Spinal cord (tissue), 10 donors: ENCODE results near the gene STH. TPM values are rescaled to one million over a fixed set of nuclear protein-coding genes. Genes with fewer than 3 reads are reported as not detected.
A peak's percentile ranks its signal among the peaks of the same experiment; 100 is the strongest.
"Not testable (repeated sequence)": the region's sequence is repeated elsewhere in the genome, so short reads cannot be mapped to it uniquely, and the experiment has no call there.

Experiments
- DNase-seq, 6 donors: peaks; one replicate each; pipeline versions ENCODE4 v3.0.0 to v3.0.0-alpha.2; 2013 to 2015; ENCODE audit warnings: low spot score in 6 of 6, low read depth in 4 of 6
- H3K27ac ChIP-seq: one replicate; pipeline ENCODE4 v1.5.1; 2013; ENCODE audit warnings: low read depth, low read length, control low read depth
- H3K27me3 ChIP-seq: one replicate; pipeline ENCODE4 v1.6.1; 2013; ENCODE audit warnings: low read length; ENCODE audit not compliant: control insufficient read depth, insufficient read depth
- H3K36me3 ChIP-seq: one replicate; pipeline ENCODE4 v1.6.1; 2013; ENCODE audit warnings: low read length; ENCODE audit not compliant: control insufficient read depth, insufficient read depth
- H3K4me1 ChIP-seq: one replicate; pipeline ENCODE4 v1.6.1; 2013; ENCODE audit warnings: low read length; ENCODE audit not compliant: control insufficient read depth, insufficient read depth
- H3K4me3 ChIP-seq: one replicate; pipeline ENCODE4 v1.5.1; 2013; ENCODE audit warnings: low read depth, low read length, control low read depth
- H3K9me3 ChIP-seq: one replicate; pipeline ENCODE4 v1.6.1; 2013; ENCODE audit warnings: low read length; ENCODE audit not compliant: control insufficient read depth, insufficient read depth
- WGBS: methylation state at CpG from one replicate; pipeline ENCODE4 v1.1.5; 2013; ENCODE audit warnings: missing lambda C conversion rate; ENCODE audit not compliant: insufficient coverage; 5-methylcytosine and 5-hydroxymethylcytosine counted together
- polyA plus RNA-seq, 2 donors: library from polyadenylated mRNA; unstranded; fragments of 120-200 nt; gene quantifications; one replicate each; pipeline ENCODE4 v1.2.1, GENCODE V29; 2013; ENCODE audit not compliant: insufficient read length in 2 of 2
- total RNA-seq, 2 donors: library from RNA; depleted of rRNA in 1 of 2; stranded (reverse); fragments of 120-200 nt in 1 of 2; fragments of >200 nt in 1 of 2; gene quantifications; one replicate each; pipeline versions ENCODE4 v1.2.3 to v1.2.4, GENCODE V29; 2013 to 2014
- donor health status: healthy.

Gene STH
- total and polyA plus RNA-seq, 4 donors, result 0.66 to 3.1 (median 2.4) TPM; not detected in 1

GRCh38 chr17:45956090-45956489 is 43.0 kb upstream of the STH start:
- Histone ChIP-seq H3K27ac (no peak overlapping the region), H3K4me1 (peaks cover 3% of the 10 kb centered on the region), H3K4me3 (no peak overlapping the region), H3K27me3 (no peaks in the 10 kb centered on the region), H3K9me3 (no peaks in the 10 kb centered on the region), H3K36me3 (peaks cover 2% of the 10 kb centered on the region)
- 92% methylated on average over 3 of the region's 3 CpGs for WGBS
- DNase-seq, result no peak

DNA sequence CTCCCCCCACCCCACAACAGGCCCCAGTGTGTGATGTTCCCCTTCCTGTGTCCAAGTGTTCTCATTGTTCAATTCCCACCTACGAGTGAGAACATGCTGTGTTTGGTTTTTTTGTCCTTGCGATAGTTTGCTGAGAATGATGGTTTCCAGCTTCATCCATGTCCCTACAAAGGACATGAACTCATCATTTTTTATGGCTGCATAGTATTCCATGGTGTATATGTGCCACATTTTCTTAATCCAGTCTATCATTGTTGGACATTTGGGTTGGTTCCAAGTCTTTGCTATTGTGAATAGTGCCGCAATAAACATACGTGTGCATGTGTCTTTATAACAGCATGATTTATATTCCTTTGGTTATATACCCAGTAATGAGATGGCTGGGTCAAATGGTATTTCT is 42.3 kb upstream of the STH start:
- not testable (repeated sequence) for H3K9me3 ChIP-seq, H3K36me3 ChIP-seq, H3K27me3 ChIP-seq, H3K4me3 ChIP-seq, H3K27ac ChIP-seq, DNase-seq, H3K4me1 ChIP-seq
- WGBS, result no CpG with 5 or more reads among the region's 4 CpGs

DNA sequence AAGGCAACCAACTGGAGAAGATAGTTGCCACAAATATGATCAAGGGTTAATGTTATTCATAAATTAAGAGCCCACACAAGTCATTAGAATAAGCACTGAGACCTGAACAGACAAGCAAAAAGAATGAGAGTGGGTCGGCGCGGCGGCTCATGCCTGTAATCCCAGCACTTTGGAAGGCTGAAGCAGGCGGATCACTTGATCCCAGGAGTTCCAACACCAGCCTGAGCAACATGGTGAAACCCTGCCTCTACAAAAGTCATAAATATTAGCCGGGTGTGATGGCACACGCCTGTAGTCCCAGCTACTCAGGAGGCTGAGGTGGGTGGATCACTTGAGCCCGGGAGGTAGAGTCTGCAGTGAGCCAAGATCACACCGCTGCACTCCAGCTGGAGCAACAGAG is 40.7 kb upstream of the STH start:
- Histone ChIP-seq H3K9me3 (no peaks in the 10 kb centered on the region), H3K4me3 (no peak overlapping the region), H3K36me3 (peaks cover 16% of the 10 kb centered on the region), H3K4me1 (no peaks in the 10 kb centered on the region), H3K27me3 (no peaks in the 10 kb centered on the region), H3K27ac (no peak overlapping the region)
- 88% methylated on average over 5 of the region's 9 CpGs for WGBS
- DNase-seq, result no peak

DNA sequence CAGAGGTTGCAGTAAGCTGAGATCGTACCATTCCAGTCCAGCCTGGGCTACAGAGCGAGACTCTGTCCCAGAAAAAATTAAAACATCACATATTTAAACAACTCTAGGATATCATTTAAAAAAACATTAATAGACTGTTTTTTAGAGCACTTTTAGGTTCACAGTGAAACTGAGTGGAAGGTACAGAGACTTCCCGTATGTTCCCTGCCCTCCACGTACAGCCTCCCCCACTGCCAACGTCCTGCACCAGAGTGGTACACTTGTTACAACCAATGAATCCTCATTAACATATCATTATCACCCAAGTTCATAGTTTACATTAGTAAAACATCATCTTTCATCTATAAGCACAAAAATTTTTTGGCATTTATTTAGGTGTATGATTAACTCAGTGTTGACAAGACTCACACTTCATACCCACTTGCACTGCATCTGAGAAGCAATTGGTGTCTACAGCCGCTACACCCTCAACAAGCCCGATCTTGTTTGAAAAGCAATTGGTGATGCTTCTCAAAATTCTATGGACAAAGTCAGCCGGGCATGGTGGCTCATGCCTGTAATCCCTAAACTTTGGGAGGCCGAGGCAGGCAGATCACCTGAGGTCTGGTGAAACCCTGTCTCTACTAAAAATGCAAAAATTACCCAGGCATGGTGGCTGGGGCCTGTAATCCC is 39.9 kb upstream of the STH start:
- Histone ChIP-seq H3K9me3 (no peaks in the 10 kb centered on the region), H3K27me3 (no peaks in the 10 kb centered on the region), H3K36me3 (peaks cover 23% of the 10 kb centered on the region), H3K27ac (no peak overlapping the region), H3K4me1 (no peaks in the 10 kb centered on the region), H3K4me3 (no peak overlapping the region)
- no peak for DNase-seq
- WGBS, result 90% methylated on average over 3 of the region's 9 CpGs

- Histone ChIP-seq H3K4me3 (no peak overlapping the region), H3K4me1 (no peaks in the 10 kb centered on the region), H3K36me3 (peaks cover 30% of the 10 kb centered on the region), H3K27ac (no peak overlapping the region), H3K27me3 (no peaks in the 10 kb centered on the region), H3K9me3 (no peaks in the 10 kb centered on the region)
- 69% methylated on average over 2 of the region's 4 CpGs for WGBS
- DNase-seq, result peak in 1 of 6 donors; percentile 81
Measured at GRCh38 chr17:45960311-45960710, 38.7 kb upstream of the STH start.

- no peak for DNase-seq
- H3K27me3 ChIP-seq, result no peaks in the 10 kb centered on the region
- no peak overlapping the region for H3K27ac ChIP-seq
- H3K36me3 ChIP-seq, result peaks cover 30% of the 10 kb centered on the region
- no peaks in the 10 kb centered on the region for H3K9me3 ChIP-seq
- no peaks in the 10 kb centered on the region for H3K4me1 ChIP-seq
- 80% methylated on average over 6 of the region's 6 CpGs for WGBS
- H3K4me3 ChIP-seq, result no peak overlapping the region
Measured at GRCh38 chr17:45961206-45961605, 37.8 kb upstream of the STH start.

GRCh38 chr17:45962221-45962972 is 36.7 kb upstream of the STH start:
- Histone ChIP-seq H3K27ac (no peak overlapping the region), H3K4me3 (no peak overlapping the region), H3K27me3 (no peaks in the 10 kb centered on the region), H3K9me3 (no peaks in the 10 kb centered on the region), H3K4me1 (no peaks in the 10 kb centered on the region), H3K36me3 (peaks cover 30% of the 10 kb centered on the region)
- no peak for DNase-seq
- 94% methylated on average over 10 of the region's 12 CpGs for WGBS

- DNase-seq, result no peak
- no peaks in the 10 kb centered on the region for H3K9me3 ChIP-seq
- H3K36me3 ChIP-seq, result peaks cover 35% of the 10 kb centered on the region
- no peaks in the 10 kb centered on the region for H3K4me1 ChIP-seq
- no peaks in the 10 kb centered on the region for H3K27me3 ChIP-seq
- no peak overlapping the region for H3K27ac ChIP-seq
- no peak overlapping the region for H3K4me3 ChIP-seq
- 86% methylated on average over 5 of the region's 5 CpGs for WGBS
Measured at GRCh38 chr17:45963283-45963682, 35.8 kb upstream of the STH start.

DNA sequence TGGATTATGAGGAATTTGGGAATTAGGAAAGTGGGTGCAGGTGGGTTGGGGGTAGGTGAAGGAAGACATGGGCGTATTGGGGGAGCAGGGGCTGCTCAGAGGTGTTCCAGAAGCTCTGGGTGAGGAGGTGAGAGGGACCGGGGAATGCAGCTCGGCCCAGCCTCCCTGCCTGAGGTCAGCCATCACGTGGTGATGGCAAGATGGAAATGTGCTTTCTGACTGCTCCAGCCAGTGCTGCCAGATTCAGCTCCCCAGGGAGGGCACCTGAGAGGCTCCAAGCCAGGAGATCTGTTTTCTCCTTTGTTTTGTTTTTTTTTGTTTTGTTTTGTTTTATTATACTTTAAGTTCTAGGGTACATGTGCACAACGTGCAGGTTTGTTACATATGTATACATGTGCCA is 35.2 kb upstream of the STH start:
- no peak overlapping the region for H3K4me3 ChIP-seq
- no peaks in the 10 kb centered on the region for H3K4me1 ChIP-seq
- H3K27me3 ChIP-seq, result no peaks in the 10 kb centered on the region
- H3K9me3 ChIP-seq, result no peaks in the 10 kb centered on the region
- peaks cover 39% of the 10 kb centered on the region for H3K36me3 ChIP-seq
- WGBS, result 67% methylated on average over 4 of the region's 5 CpGs
- no peak overlapping the region for H3K27ac ChIP-seq
- DNase-seq, result no peak

DNA sequence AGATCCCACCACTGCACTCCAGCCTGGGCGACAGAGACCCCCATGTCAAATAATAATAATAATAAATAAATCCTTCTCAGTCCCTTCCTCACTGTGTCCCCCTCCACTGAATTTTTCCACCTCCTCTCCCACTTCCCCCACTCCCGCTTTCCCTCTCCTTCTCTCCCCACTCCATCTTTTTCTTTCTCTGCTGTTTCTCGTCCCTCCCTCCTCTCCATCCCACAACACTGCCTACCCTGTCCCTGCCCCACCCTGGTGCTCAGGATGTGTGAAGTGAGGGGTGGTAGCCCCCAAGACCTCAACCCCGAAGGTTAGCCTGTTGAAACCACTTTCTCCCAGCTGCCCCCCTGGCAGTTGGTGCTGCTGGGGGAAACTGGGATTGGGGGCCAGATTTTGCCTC is 34.4 kb upstream of the STH start:
- no peaks in the 10 kb centered on the region for H3K9me3 ChIP-seq
- H3K27me3 ChIP-seq, result no peaks in the 10 kb centered on the region
- H3K36me3 ChIP-seq, result peaks cover 42% of the 10 kb centered on the region
- 60% methylated on average over 1 of the region's 4 CpGs for WGBS
- H3K4me3 ChIP-seq, result no peak overlapping the region
- H3K4me1 ChIP-seq, result no peaks in the 10 kb centered on the region
- no peak for DNase-seq
- no peak overlapping the region for H3K27ac ChIP-seq
